ENCODE results near the gene DNAH11. TPM values are rescaled to one million over a fixed set of nuclear protein-coding genes. Genes with fewer than 3 reads are reported as not detected.

Gene DNAH11
- total and polyA plus RNA-seq, 4 donors: 0.05 to 0.50 (median 0.11) TPM

GRCh38 chr7:21893401-21893800, 350.6 kb downstream of the DNAH11 start:
- TF ChIP-seq NR2F2 (IDR thresholded peaks at IDR 0.05) (no peak), CTCF (IDR thresholded peaks at IDR 0.05; ENCODE audit: low read depth, low read length, missing input control) (no peak), MAX (IDR thresholded peaks at IDR 0.05) (no peak), RAD21 (IDR thresholded peaks at IDR 0.05) (no peak), REST (IDR thresholded peaks at IDR 0.05) (no peak), EGR1 (IDR thresholded peaks at IDR 0.05; ENCODE audit: low read depth in 2 of 2) (no peak), YY1 (IDR thresholded peaks at IDR 0.05) (no peak), RXRA (IDR thresholded peaks at IDR 0.05) (no peak), JUND (IDR thresholded peaks at IDR 0.05) (no peak)
- no peak overlapping the region for H3K4me3 ChIP-seq (ENCODE audit: low read depth in 1 of 3, low read length in 3 of 3)
- no peaks in the 10 kb centered on the region for H3K27me3 ChIP-seq (ENCODE audit: control insufficient read depth in 4 of 4, insufficient read depth in 4 of 4, low read length in 3 of 4)
- no peak overlapping the region for H3K9ac ChIP-seq (ENCODE audit: low read depth in 1 of 2, low read length in 2 of 2)
- no peaks in the 10 kb centered on the region for H3K9me3 ChIP-seq (ENCODE audit: control insufficient read depth in 4 of 4, low read length in 3 of 4)
- no peak for DNase-seq (ENCODE audit: low spot score)
- H3K4me1 ChIP-seq (ENCODE audit: control insufficient read depth in 4 of 4, insufficient read depth in 4 of 4, low read length in 3 of 4): no peaks in the 10 kb centered on the region
- no peak overlapping the region for H3K27ac ChIP-seq (ENCODE audit: low read depth in 1 of 2, low read length in 2 of 2)
- H3K36me3 ChIP-seq (ENCODE audit: control insufficient read depth in 4 of 4, insufficient read depth in 3 of 4, low read depth in 1 of 4, low read length in 3 of 4): peaks cover 0 to 3% (median 0%) of the 10 kb centered on the region in 4 donors
- WGBS: 92% methylated on average over 3 of the region's 3 CpGs

GRCh38 chr7:21898265-21898930, 355.6 kb downstream of the DNAH11 start:
- H3K27me3 ChIP-seq (ENCODE audit: control insufficient read depth in 4 of 4, insufficient read depth in 4 of 4, low read length in 3 of 4): no peaks in the 10 kb centered on the region
- H3K27ac ChIP-seq (ENCODE audit: low read depth in 1 of 2, low read length in 2 of 2): no peak overlapping the region
- H3K9ac ChIP-seq (ENCODE audit: low read depth in 1 of 2, low read length in 2 of 2): no peak overlapping the region

More at GRCh38 chr7:21898265-21898930, 355.6 kb downstream of the DNAH11 start:
- no peak for DNase-seq (ENCODE audit: low spot score)
- H3K36me3 ChIP-seq (ENCODE audit: control insufficient read depth in 4 of 4, insufficient read depth in 3 of 4, low read depth in 1 of 4, low read length in 3 of 4): peaks cover 3 to 22% (median 9%) of the 10 kb centered on the region in 4 donors
- TF ChIP-seq ATF3 (IDR thresholded peaks at IDR 0.05) (no peak), TAF1 (conservative IDR thresholded peaks at IDR 0.05) (no peak), MAX (IDR thresholded peaks at IDR 0.05) (no peak), YY1 (IDR thresholded peaks at IDR 0.05) (no peak), NR2F2 (IDR thresholded peaks at IDR 0.05) (no peak), EGR1 (IDR thresholded peaks at IDR 0.05; ENCODE audit: low read depth in 2 of 2) (no peak), REST (IDR thresholded peaks at IDR 0.05) (no peak), HNF4G (IDR thresholded peaks at IDR 0.05) (no peak), ZBTB33 (IDR thresholded peaks at IDR 0.05) (no peak), FOXA1 (IDR thresholded peaks at IDR 0.05) (no peak)
- H3K4me3 ChIP-seq (ENCODE audit: low read depth in 1 of 3, low read length in 3 of 3): no peak overlapping the region
- no peaks in the 10 kb centered on the region for H3K4me1 ChIP-seq (ENCODE audit: control insufficient read depth in 4 of 4, insufficient read depth in 4 of 4, low read length in 3 of 4)
- WGBS: 89% methylated on average over 17 of the region's 17 CpGs
- H3K9me3 ChIP-seq (ENCODE audit: control insufficient read depth in 4 of 4, low read length in 3 of 4): no peaks in the 10 kb centered on the region

All from liver (tissue), 9 donors.